HTERT RPE-1 (cell line): Measurements from ENCODE around the gene CLK3.

ENCODE experiments used
- in situ Hi-C: fragments of 300-500 bp; cut with MboI; formaldehyde crosslinking; loops from 4 replicates; pipeline ENCODE4 v1.14.3; 2020; ENCODE audit warnings: low sequenced_read_pairs

CLK3 gene

GRCh38 chr15:74603026-74603788 lies 12.4 kb upstream of the CLK3 start:
- in situ Hi-C loops: no loop called here

GRCh38 chr15:74603789-74604705 lies 11.6 kb upstream of the CLK3 start:
- in situ Hi-C loops: no loop called here

GRCh38 chr15:74604983-74605794 lies 10.4 kb upstream of the CLK3 start:
- in situ Hi-C loops: no loop called here

GRCh38 chr15:74605795-74606150 lies 9.9 kb upstream of the CLK3 start:
- in situ Hi-C loops: no loop called here

GRCh38 chr15:74608786-74609185 lies 6.8 kb upstream of the CLK3 start:
- in situ Hi-C loops: no loop called here

GRCh38 chr15:74609938-74610301 lies 5.7 kb upstream of the CLK3 start:
- in situ Hi-C loops: no loop called here

- in situ Hi-C loops: no loop called here
These were observed 5.2 kb upstream of the CLK3 start for GRCh38 chr15:74610302-74610951.

GRCh38 chr15:74611341-74611740 lies 4.3 kb upstream of the CLK3 start:
- in situ Hi-C loops: no loop called here

GRCh38 chr15:74611834-74612233 lies 3.8 kb upstream of the CLK3 start:
- in situ Hi-C loops: no loop called here

GRCh38 chr15:74612677-74613076 lies 3.0 kb upstream of the CLK3 start:
- in situ Hi-C loops: no loop called here

- in situ Hi-C loops: no loop called here
These were observed 2.3 kb upstream of the CLK3 start for GRCh38 chr15:74613089-74613952.

GRCh38 chr15:74613953-74614743 lies 1.5 kb upstream of the CLK3 start:
- in situ Hi-C loops: no loop called here

- in situ Hi-C loops: no loop called here
These were observed 710 bp upstream of the CLK3 start for GRCh38 chr15:74614744-74615507.

- in situ Hi-C loops: no loop called here
These were observed 817 bp downstream of the CLK3 start for GRCh38 chr15:74616366-74616939.

- in situ Hi-C loops: no loop called here
These were observed 1.4 kb downstream of the CLK3 start for GRCh38 chr15:74616996-74617395.

GRCh38 chr15:74618841-74619596 lies 3.4 kb downstream of the CLK3 start:
- in situ Hi-C loops: no loop called here

- in situ Hi-C loops: no loop called here
These were observed 4.4 kb downstream of the CLK3 start for GRCh38 chr15:74619916-74620635.
